Liver (tissue), 3 donors: ENCODE results near the gene ZNF138.

Experiments used
- EGR1 ChIP-seq, 2 donors: IDR thresholded peaks; 2 replicates each; pipeline ENCODE4 v1.6.1; 2016 to 2018; ENCODE audit warnings: antibody characterized with exemption in 2 of 2, low read depth in 2 of 2
- RXRA ChIP-seq, 2 donors: IDR thresholded peaks; 2 replicates each; pipeline ENCODE4 v1.6.1; 2017 to 2018; ENCODE audit warnings: antibody characterized with exemption in 2 of 2, mild to moderate bottlenecking in 1 of 2
- SP1 ChIP-seq: IDR thresholded peaks from 2 replicates; pipeline ENCODE4 v1.6.1; 2018; ENCODE audit warnings: antibody characterized with exemption, mild to moderate bottlenecking
- TAF1 ChIP-seq: conservative IDR thresholded peaks from 2 replicates; pipeline ENCODE4 v1.6.1; 2016; ENCODE audit warnings: antibody characterized with exemption, mild to moderate bottlenecking
- YY1 ChIP-seq: IDR thresholded peaks from 2 replicates; pipeline ENCODE4 v1.6.1; 2016; ENCODE audit warnings: antibody characterized with exemption, mild to moderate bottlenecking
- TF ChIP-seq, protein P1 (sequence below): IDR thresholded peaks from 2 replicates; pipeline ENCODE4 v1.6.1; 2016; ENCODE audit warnings: antibody characterized with exemption, mild to moderate bottlenecking
- TF ChIP-seq, protein P2 (sequence below): fragments of 150-350 bp; IDR thresholded peaks from 2 replicates; pipeline ENCODE4 v1.5.1; 2017; ENCODE audit warnings: improper control_type of control experiment, low read depth, low read length; ENCODE audit not compliant: missing input control
- TF ChIP-seq, protein P3 (sequence below): IDR thresholded peaks from 2 replicates; pipeline ENCODE4 v1.6.1; 2016; ENCODE audit warnings: antibody characterized with exemption
- donor health status: healthy.
- donor health status: healthy.

DNA sequence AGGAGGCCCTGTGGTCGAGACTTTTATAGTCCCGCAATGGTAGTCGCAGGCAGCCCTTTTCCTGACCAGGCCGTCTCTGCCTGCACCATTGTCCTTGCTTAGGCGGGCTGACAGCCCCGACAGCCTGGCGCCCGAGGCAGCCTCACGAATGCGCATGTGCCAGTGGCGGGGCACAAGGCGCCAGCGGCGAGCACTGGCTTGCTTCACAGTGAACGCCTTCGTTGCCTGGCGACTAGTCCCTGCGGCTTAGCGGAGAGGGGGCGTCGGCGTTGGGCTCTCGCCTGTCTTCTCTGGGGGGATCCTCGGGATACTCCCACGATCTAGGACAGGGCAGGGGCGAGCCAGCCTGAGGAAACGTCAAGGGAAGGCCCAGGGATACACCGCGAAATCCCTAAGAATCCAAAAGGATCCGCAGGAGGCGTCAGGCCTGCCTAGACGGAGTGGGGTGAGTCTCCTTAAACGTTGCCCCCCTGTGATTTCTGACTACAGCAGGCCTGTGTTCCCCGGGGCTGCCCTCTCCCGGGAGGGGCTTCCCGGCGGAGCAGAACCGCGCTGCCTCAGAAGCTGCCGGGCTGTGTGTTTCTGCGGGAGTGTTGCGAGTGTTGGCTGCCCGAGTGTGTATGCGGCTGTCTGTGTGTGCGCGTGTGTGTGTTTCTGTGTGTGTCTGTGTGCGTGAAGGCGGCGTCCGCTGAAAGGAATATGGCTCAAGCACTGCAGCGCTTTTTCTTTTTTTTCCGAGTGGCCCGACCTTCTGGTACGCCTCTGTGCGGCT, 88.3 kb downstream of the ZNF138 start:
- TF ChIP-seq, protein P1, sequence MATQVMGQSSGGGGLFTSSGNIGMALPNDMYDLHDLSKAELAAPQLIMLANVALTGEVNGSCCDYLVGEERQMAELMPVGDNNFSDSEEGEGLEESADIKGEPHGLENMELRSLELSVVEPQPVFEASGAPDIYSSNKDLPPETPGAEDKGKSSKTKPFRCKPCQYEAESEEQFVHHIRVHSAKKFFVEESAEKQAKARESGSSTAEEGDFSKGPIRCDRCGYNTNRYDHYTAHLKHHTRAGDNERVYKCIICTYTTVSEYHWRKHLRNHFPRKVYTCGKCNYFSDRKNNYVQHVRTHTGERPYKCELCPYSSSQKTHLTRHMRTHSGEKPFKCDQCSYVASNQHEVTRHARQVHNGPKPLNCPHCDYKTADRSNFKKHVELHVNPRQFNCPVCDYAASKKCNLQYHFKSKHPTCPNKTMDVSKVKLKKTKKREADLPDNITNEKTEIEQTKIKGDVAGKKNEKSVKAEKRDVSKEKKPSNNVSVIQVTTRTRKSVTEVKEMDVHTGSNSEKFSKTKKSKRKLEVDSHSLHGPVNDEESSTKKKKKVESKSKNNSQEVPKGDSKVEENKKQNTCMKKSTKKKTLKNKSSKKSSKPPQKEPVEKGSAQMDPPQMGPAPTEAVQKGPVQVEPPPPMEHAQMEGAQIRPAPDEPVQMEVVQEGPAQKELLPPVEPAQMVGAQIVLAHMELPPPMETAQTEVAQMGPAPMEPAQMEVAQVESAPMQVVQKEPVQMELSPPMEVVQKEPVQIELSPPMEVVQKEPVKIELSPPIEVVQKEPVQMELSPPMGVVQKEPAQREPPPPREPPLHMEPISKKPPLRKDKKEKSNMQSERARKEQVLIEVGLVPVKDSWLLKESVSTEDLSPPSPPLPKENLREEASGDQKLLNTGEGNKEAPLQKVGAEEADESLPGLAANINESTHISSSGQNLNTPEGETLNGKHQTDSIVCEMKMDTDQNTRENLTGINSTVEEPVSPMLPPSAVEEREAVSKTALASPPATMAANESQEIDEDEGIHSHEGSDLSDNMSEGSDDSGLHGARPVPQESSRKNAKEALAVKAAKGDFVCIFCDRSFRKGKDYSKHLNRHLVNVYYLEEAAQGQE = no peak
- TF ChIP-seq, protein P2, sequence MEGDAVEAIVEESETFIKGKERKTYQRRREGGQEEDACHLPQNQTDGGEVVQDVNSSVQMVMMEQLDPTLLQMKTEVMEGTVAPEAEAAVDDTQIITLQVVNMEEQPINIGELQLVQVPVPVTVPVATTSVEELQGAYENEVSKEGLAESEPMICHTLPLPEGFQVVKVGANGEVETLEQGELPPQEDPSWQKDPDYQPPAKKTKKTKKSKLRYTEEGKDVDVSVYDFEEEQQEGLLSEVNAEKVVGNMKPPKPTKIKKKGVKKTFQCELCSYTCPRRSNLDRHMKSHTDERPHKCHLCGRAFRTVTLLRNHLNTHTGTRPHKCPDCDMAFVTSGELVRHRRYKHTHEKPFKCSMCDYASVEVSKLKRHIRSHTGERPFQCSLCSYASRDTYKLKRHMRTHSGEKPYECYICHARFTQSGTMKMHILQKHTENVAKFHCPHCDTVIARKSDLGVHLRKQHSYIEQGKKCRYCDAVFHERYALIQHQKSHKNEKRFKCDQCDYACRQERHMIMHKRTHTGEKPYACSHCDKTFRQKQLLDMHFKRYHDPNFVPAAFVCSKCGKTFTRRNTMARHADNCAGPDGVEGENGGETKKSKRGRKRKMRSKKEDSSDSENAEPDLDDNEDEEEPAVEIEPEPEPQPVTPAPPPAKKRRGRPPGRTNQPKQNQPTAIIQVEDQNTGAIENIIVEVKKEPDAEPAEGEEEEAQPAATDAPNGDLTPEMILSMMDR = no peak
- TF ChIP-seq, protein P3, sequence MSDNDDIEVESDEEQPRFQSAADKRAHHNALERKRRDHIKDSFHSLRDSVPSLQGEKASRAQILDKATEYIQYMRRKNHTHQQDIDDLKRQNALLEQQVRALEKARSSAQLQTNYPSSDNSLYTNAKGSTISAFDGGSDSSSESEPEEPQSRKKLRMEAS = no peak
- no peak for TF ChIP-seq RXRA (IDR thresholded peaks at IDR 0.05)
- no peak for TF ChIP-seq EGR1 (IDR thresholded peaks at IDR 0.05; ENCODE audit: low read depth in 2 of 2)
- no peak for TF ChIP-seq TAF1
- TF ChIP-seq SP1 = no peak
- TF ChIP-seq YY1 = no peak
